ENCODE measurements around the gene UVRAG.

GRCh38 chr11:75820645-75821044, 5.6 kb downstream of the UVRAG start:
- TF ChIP-seq CTCF (IDR thresholded peaks at IDR 0.05 in 8 of 11, conservative IDR thresholded peaks at IDR 0.05 in 3 of 11), result no peak
- TF ChIP-seq POLR2AphosphoS5 (IDR thresholded peaks at IDR 0.05), result no peak
- no peak for TF ChIP-seq POLR2A (IDR thresholded peaks at IDR 0.05)

All from spleen (tissue), 7 donors.